Activated naive CD4-positive, alpha-beta T cell treated with anti-CD3 and anti-CD28 coated beads, Interleukin-2, amount 10 ng/mL, durations not matched to agents 7 days and 5 days (primary cell): ENCODE measurements around the gene XAF1.
"Not testable (repeated sequence)": the region's sequence is repeated elsewhere in the genome, so short reads cannot be mapped to it uniquely, and the experiment has no call there.

Source experiments
- CTCF ChIA-PET: fragments of 350-600 bp; sonication (Branson Sonifier 250); formaldehyde crosslinking; loops from one replicate; lab custom pipeline; 2021; ENCODE audit warnings: antibody characterized with exemption; lab: Charles Lee
- DNase-seq: peaks from one replicate; pipeline ENCODE4 v3.0.0-alpha.2; 2020
- H3K27ac Mint-ChIP-seq: one replicate; pipeline ENCODE4 v1.8.0; 2021; ENCODE audit warnings: mild to moderate bottlenecking, moderate library complexity, mixed read lengths
- H3K27me3 Mint-ChIP-seq: one replicate; pipeline ENCODE4 v1.8.0; 2021; ENCODE audit warnings: mild to moderate bottlenecking, mixed read lengths
- H3K36me3 Mint-ChIP-seq: one replicate; pipeline ENCODE4 v1.8.0; 2021; ENCODE audit warnings: mixed read lengths
- H3K4me1 Mint-ChIP-seq: one replicate; pipeline ENCODE4 v1.8.0; 2021; ENCODE audit warnings: mixed read lengths
- H3K4me3 Mint-ChIP-seq: one replicate; pipeline ENCODE4 v1.8.0; 2021; ENCODE audit warnings: mild to moderate bottlenecking, moderate library complexity, mixed read lengths
- H3K9me3 Mint-ChIP-seq: one replicate; pipeline ENCODE4 v1.8.0; 2021; ENCODE audit warnings: mixed read lengths

XAF1 gene

GRCh38 chr17:6721744-6722143 lies 34.1 kb upstream of the XAF1 start:
- no peaks in the 10 kb centered on the region for H3K4me1 Mint-ChIP-seq
- H3K36me3 Mint-ChIP-seq = no peaks in the 10 kb centered on the region
- no peak for DNase-seq
- no peak overlapping the region for H3K4me3 Mint-ChIP-seq
- CTCF ChIA-PET = no interaction called here
- H3K9me3 Mint-ChIP-seq = no peaks in the 10 kb centered on the region
- H3K27ac Mint-ChIP-seq = no peak overlapping the region
- peaks cover 49% of the 10 kb centered on the region for H3K27me3 Mint-ChIP-seq

GRCh38 chr17:6724009-6724408 lies 31.8 kb upstream of the XAF1 start:
- Mint-ChIP-seq H3K4me3 (no peak overlapping the region), H3K36me3 (no peaks in the 10 kb centered on the region), H3K27ac (no peak overlapping the region), H3K27me3 (peaks cover 46% of the 10 kb centered on the region), H3K4me1 (no peaks in the 10 kb centered on the region), H3K9me3 (no peaks in the 10 kb centered on the region)
- CTCF ChIA-PET = no interaction called here
- DNase-seq = no peak

GRCh38 chr17:6729531-6729930 lies 26.3 kb upstream of the XAF1 start:
- no peaks in the 10 kb centered on the region for H3K4me1 Mint-ChIP-seq
- no peak for DNase-seq
- no peaks in the 10 kb centered on the region for H3K36me3 Mint-ChIP-seq
- no peak overlapping the region for H3K27ac Mint-ChIP-seq
- peaks cover 16% of the 10 kb centered on the region for H3K27me3 Mint-ChIP-seq
- H3K9me3 Mint-ChIP-seq = no peaks in the 10 kb centered on the region
- CTCF ChIA-PET = no interaction called here
- no peak overlapping the region for H3K4me3 Mint-ChIP-seq

DNA sequence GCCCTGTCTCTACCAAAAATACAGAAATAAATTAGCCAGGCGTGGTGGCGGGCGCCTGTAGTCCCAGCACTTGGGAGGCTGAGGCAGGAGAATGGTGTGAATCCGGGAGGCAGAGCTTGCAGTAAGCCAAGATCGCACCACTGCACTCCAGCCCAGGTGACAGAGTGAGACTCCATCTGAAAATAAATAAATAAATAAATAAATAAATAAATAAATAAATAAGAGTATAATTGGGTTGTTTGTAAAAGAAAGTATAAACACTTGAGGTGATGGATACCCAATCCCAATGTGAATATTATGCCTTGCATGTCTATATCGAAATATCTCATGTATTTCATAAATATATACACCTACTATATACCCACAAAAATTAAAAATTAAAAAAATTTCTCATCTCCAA lies 9.2 kb upstream of the XAF1 start:
- H3K27ac Mint-ChIP-seq, H3K4me1 Mint-ChIP-seq, CTCF ChIA-PET, H3K36me3 Mint-ChIP-seq, DNase-seq, H3K4me3 Mint-ChIP-seq, H3K9me3 Mint-ChIP-seq: not testable (repeated sequence)
- H3K27me3 Mint-ChIP-seq = peaks cover 39% of the 10 kb centered on the region

DNA sequence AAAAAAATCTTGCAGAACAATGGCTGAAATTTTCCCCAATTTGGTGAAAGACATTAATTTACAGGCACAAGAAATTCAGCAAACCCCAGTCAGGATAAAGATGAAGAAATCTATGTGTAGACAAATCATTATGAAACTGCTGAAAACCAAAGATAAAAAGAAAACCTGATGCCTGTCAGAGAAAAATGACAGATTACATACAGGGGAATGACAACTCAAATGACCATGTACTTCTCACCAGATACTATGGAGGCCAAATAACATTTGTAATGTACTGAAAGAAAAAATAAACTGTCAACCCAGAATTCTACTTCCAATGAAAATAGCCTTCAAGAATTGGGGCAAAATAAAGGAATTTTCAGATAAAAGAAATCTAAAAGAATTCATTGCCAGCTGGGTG lies 7.2 kb upstream of the XAF1 start:
- no peaks in the 10 kb centered on the region for H3K9me3 Mint-ChIP-seq
- H3K36me3 Mint-ChIP-seq = no peaks in the 10 kb centered on the region
- H3K4me1 Mint-ChIP-seq = peaks cover 24% of the 10 kb centered on the region
- no peak overlapping the region for H3K27ac Mint-ChIP-seq
- peaks cover 28% of the 10 kb centered on the region for H3K27me3 Mint-ChIP-seq
- no peak for DNase-seq
- CTCF ChIA-PET = interaction anchor here (1.3 kb wide), 1 partner anchor 162 kb away, joined by 3 read pairs; no protein-coding TSS in a partner anchor
- H3K4me3 Mint-ChIP-seq = no peak overlapping the region

- CTCF ChIA-PET = interaction anchor here (0.6 to 1.7 kb wide), 6 partner anchors 83 to 272 kb away, joined by 3 to 7 read pairs (median 4); no protein-coding TSS in a partner anchor
- peaks cover 30% of the 10 kb centered on the region for H3K4me1 Mint-ChIP-seq
- H3K9me3 Mint-ChIP-seq = no peaks in the 10 kb centered on the region
- DNase-seq = peak; percentile 42
- no peaks in the 10 kb centered on the region for H3K36me3 Mint-ChIP-seq
- no peak overlapping the region for H3K4me3 Mint-ChIP-seq
- H3K27ac Mint-ChIP-seq = no peak overlapping the region
- H3K27me3 Mint-ChIP-seq = peaks cover 24% of the 10 kb centered on the region
These were observed 6.3 kb upstream of the XAF1 start for GRCh38 chr17:6749519-6749918.

DNA sequence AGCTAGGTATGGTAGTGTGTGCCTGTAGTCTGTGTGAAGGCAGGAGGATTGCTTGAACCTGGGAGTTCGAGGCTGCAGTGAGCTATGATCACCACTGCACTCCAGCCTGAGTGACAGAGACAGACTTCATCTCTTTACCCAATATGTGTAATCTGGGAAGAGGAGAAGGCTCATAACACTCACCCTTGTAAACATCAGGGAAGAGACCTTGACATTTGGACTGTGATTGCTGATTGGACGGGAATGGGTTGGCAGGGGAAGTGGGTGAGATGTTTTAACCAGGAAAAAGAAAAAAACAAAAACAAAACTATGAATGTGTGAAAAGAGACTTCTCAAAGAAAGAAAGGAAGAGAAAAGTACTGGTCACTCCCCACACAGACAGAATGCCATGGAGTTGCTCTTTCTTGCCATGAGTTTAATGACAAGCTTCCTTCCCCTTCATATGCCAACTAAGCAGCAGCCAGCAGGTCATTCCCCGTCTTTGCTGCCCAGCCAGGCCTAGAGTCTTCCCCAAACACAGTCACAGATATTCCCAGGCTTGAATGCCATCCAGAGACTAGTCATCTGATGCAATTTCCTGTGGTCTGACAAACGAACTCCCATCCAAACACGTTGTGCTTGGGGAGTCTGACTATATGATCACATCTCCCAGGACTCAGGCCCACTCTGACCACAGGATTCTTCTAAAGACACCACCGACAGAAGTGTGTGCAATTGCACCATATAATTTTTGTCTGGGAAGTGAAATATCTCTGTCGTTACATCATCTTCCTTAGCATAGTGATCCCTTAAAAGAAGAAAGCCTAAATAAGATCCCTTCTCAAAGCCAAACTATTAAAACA lies 3.6 kb upstream of the XAF1 start:
- DNase-seq = no peak
- no peak overlapping the region for H3K4me3 Mint-ChIP-seq
- H3K9me3 Mint-ChIP-seq = no peaks in the 10 kb centered on the region
- H3K27ac Mint-ChIP-seq = no peak overlapping the region
- peaks cover 49% of the 10 kb centered on the region for H3K4me1 Mint-ChIP-seq
- peaks cover 20% of the 10 kb centered on the region for H3K27me3 Mint-ChIP-seq
- H3K36me3 Mint-ChIP-seq = peaks cover 8% of the 10 kb centered on the region
- CTCF ChIA-PET = interaction anchor here (1.0 to 1.3 kb wide), 2 partner anchors 11 to 28 kb away, joined by 3 to 4 read pairs; no protein-coding TSS in a partner anchor

DNA sequence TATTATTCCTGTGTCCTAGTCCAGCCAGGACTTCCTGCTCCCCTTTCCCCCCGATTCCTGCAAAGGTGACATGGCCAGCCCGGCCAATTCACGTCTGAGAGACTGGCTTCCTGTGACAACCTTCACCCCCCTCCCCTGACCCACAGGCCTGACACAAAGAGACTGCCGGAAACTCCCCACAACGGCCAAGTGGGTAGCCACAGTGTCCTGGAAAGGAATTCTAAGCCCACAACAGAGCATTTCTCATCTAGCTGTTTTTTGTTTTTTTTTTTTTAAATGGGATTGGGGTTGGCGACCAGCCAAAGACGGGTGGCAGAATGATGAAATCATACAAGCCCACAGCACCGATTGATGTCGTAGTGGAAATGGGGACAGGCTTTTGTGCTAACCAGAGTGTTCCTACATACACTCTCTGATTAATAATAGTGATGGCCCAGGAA lies 2.8 kb upstream of the XAF1 start:
- DNase-seq = peak; percentile 39
- H3K4me3 Mint-ChIP-seq = peak overlapping the region; percentile 7
- H3K9me3 Mint-ChIP-seq = no peaks in the 10 kb centered on the region
- CTCF ChIA-PET = no interaction called here
- H3K27ac Mint-ChIP-seq = peak overlapping the region; percentile 75
- peaks cover 16% of the 10 kb centered on the region for H3K27me3 Mint-ChIP-seq
- peaks cover 15% of the 10 kb centered on the region for H3K36me3 Mint-ChIP-seq
- peaks cover 55% of the 10 kb centered on the region for H3K4me1 Mint-ChIP-seq

DNA sequence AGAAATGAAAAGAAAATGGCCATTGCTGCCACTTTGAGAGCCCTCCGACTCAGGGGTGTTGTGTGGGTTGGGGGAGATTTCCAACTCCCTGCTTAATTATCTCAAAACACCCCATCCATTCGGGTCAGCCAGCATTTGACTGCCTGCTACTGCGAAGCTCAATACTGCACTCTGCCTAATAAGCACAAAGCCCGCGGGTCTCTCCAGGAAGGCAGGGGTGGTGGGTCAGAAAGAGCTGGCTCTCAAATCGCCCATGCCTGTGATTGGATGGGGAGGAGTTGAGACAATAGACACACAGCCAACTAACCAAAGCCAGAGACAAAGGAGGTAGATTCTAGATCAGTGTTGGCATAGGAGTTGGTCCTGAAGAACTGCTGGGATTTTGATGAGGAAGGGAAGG lies 2.3 kb upstream of the XAF1 start:
- H3K27ac Mint-ChIP-seq = no peak overlapping the region
- no peak for DNase-seq
- H3K27me3 Mint-ChIP-seq = peaks cover 15% of the 10 kb centered on the region
- H3K36me3 Mint-ChIP-seq = peaks cover 20% of the 10 kb centered on the region
- CTCF ChIA-PET = interaction anchor here (1.1 kb wide), 1 partner anchor 19 kb away, joined by 3 read pairs; no protein-coding TSS in a partner anchor
- no peaks in the 10 kb centered on the region for H3K9me3 Mint-ChIP-seq
- H3K4me3 Mint-ChIP-seq = no peak overlapping the region
- H3K4me1 Mint-ChIP-seq = peaks cover 61% of the 10 kb centered on the region

- Mint-ChIP-seq H3K36me3 (peaks cover 35% of the 10 kb centered on the region), H3K4me1 (peaks cover 70% of the 10 kb centered on the region), H3K9me3 (no peaks in the 10 kb centered on the region), H3K27me3 (peaks cover 6% of the 10 kb centered on the region), H3K27ac (peak overlapping the region; percentile 94), H3K4me3 (peak overlapping the region; percentile 89)
- DNase-seq = no peak
- CTCF ChIA-PET = interaction anchor here (0.6 to 1.5 kb wide), 3 partner anchors 43 to 266 kb away, joined by 3 to 4 read pairs (median 3); partner anchors contain the start of gene SLC13A5
These were observed 565 bp upstream of the XAF1 start for GRCh38 chr17:6755281-6755680.

- CTCF ChIA-PET = interaction anchor here (1.5 kb wide), 2 partner anchors 44 to 87 kb away, joined by 4 to 5 read pairs; partner anchors contain the start of gene SLC13A5
- H3K36me3 Mint-ChIP-seq = peaks cover 47% of the 10 kb centered on the region
- peak overlapping the region; percentile 94 for H3K27ac Mint-ChIP-seq
- DNase-seq = peak; percentile 27
- H3K4me3 Mint-ChIP-seq = peak overlapping the region; percentile 89
- H3K9me3 Mint-ChIP-seq = no peaks in the 10 kb centered on the region
- peaks cover 75% of the 10 kb centered on the region for H3K4me1 Mint-ChIP-seq
- H3K27me3 Mint-ChIP-seq = no peaks in the 10 kb centered on the region
These were observed 682 bp downstream of the XAF1 start for GRCh38 chr17:6756425-6757031.

- Mint-ChIP-seq H3K9me3 (no peaks in the 10 kb centered on the region), H3K36me3 (peaks cover 59% of the 10 kb centered on the region), H3K4me3 (peak overlapping the region; percentile 76), H3K27me3 (no peaks in the 10 kb centered on the region), H3K4me1 (peaks cover 70% of the 10 kb centered on the region), H3K27ac (peak overlapping the region; percentile 83)
- no peak for DNase-seq
- CTCF ChIA-PET = interaction anchor here (1.5 kb wide), 1 partner anchor 86 kb away, joined by 5 read pairs; no protein-coding TSS in a partner anchor
These were observed 1.9 kb downstream of the XAF1 start for GRCh38 chr17:6757747-6758146.

DNA sequence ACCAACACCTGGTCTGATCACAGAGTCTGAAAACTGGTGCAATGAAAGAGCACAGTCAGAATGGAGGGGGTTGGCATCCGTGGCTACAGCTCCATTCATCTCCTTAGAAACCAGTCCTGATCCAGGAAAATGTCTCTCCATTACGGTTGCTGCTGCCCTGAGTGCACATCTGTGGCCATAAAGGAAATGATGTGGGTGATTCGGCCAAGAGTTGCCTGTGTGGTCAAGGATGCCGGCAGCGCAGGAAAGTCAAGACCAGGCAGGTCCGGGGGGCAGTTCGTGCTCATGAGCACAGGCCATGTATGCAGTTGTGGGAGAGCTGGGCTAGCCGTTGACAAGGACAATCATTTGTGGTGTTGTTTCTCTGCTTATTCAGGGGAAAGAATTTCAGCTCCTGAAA lies 5.9 kb downstream of the XAF1 start:
- Mint-ChIP-seq H3K4me1 (peaks cover 44% of the 10 kb centered on the region), H3K27me3 (no peaks in the 10 kb centered on the region), H3K36me3 (peaks cover 93% of the 10 kb centered on the region), H3K4me3 (no peak overlapping the region), H3K9me3 (peaks cover 16% of the 10 kb centered on the region), H3K27ac (no peak overlapping the region)
- CTCF ChIA-PET = no interaction called here
- DNase-seq = no peak

DNA sequence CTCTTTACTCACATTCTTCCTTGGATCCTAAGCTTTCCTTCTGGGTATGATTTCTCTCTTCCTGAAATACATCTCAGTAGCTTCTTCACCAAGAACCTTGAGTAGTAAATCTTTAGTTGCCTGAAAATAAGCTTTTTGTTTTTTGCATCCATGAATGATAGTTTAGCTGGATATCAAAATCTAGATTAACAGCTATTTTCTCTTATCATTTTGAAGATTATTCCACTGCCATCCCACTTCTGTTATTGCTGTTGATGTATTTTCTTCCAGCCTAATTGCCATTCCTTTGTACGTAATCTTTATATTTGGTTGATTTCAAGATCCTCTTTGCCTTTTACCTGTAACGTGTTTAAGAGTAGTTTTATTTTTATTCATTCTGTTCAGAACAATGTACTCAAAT lies 12.6 kb downstream of the XAF1 start:
- Mint-ChIP-seq H3K9me3 (peaks cover 57% of the 10 kb centered on the region), H3K4me1 (peaks cover 3% of the 10 kb centered on the region), H3K27ac (no peak overlapping the region), H3K27me3 (no peaks in the 10 kb centered on the region), H3K4me3 (no peak overlapping the region), H3K36me3 (peaks cover 94% of the 10 kb centered on the region)
- no peak for DNase-seq
- CTCF ChIA-PET = no interaction called here
